Stimulated activated CD4-positive, alpha-beta T cell treated with anti-CD3 and anti-CD28 coated beads, Interleukin-4, amount 100 ng/mL, for 24 hours (primary cell): ENCODE data around the gene PDE4D.

Source experiments
- DNase-seq: peaks from one replicate; pipeline ENCODE4 v3.0.0-alpha.2; 2020

The PDE4D gene

GRCh38 chr5:59348189-59348588 lies 545.3 kb downstream of the PDE4D start:
- no peak for DNase-seq

DNA sequence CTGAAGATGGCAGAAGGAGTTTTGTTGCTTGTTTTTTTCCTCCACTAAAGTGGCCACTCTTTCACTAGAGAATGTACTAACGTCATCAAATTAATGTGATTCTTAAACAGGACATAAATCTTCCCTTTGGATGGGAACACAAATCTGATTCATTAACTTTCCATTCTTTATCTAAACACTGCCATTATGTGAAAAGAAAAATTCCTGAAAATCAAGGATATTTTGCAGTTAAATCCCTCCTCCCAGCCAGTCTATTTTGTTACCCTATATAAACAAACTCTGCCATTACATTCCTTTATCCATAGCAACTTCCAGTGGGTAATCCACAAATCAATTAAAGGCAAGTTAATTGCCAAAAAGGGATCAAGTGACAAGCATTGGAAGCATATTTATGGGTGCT lies 546.5 kb downstream of the PDE4D start:
- no peak for DNase-seq

DNA sequence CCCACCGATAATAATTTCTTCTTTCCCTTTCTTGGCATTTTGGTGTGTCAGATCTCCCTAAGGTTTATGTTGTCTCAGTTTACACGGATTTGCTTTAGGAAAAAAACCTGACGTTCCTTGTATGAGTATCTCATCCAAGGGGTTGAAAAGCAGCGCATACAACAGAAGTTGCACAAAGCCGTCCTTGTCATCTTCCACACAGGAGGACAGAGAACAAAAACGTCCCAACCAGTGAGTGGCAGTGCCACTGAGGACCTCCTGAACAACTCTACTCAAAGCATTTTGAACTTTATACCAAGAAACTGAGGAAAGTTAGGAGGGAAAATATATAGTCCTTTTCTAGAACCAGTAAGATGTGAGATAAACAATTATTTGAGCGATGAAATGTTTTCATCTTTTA lies 547.0 kb downstream of the PDE4D start:
- no peak for DNase-seq

- no peak for DNase-seq
Measured at GRCh38 chr5:59342181-59342580, 551.3 kb downstream of the PDE4D start.

DNA sequence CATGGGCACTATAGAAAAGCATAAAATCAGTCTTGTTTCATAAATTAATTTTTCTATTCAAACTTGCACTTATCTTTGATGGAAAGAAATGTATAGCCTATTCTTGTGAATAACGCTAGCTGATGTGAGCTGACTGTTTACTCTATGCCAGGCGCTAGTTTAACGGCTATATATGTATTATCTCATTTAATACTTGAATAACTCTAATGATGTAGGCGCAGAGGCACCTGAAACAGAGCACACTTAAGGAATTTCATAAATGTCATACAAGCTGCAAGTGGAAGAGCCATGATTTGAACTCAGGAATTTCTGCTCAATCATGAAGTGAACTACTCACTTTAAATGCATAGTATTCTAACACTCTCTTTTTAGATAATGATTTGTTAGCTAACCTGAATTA lies 551.8 kb downstream of the PDE4D start:
- no peak for DNase-seq

DNA sequence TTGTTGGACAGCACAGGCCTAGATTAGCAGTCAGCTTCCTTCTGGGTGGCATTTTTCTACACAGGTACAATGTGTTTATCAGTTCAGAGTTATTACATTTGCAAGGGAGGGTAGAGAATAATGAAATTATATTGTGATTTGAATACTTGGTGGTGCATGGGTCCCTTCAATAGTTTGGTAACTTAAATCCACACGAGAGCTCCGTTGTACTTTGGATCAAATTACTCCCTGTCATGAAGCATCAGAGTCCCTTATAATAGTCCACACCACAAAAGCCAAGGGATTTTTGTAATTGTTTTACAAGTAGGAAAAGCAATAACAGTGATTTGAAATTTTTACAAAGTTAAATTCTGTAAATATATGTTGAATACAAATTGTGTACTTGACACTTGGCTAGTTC lies 552.4 kb downstream of the PDE4D start:
- DNase-seq = no peak

DNA sequence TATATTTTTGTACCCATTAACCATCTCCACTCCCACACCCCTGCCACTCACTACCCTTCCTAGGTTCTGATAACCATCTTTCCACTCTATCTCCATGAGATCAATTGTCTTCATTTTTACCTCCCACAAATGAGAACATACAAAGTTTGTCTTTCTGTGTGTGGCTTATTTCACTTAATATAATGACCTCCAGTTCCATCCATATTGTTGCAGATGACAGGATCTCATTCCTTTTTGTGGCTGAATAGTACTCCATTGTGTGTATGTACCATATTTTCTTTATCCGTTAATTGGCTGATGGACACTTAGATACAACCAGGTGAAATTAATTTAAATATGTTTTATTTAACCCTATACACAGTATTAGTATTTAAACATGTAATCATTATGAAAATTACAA lies 552.9 kb downstream of the PDE4D start:
- DNase-seq = no peak

GRCh38 chr5:59337240-59337639 lies 556.3 kb downstream of the PDE4D start:
- no peak for DNase-seq

DNA sequence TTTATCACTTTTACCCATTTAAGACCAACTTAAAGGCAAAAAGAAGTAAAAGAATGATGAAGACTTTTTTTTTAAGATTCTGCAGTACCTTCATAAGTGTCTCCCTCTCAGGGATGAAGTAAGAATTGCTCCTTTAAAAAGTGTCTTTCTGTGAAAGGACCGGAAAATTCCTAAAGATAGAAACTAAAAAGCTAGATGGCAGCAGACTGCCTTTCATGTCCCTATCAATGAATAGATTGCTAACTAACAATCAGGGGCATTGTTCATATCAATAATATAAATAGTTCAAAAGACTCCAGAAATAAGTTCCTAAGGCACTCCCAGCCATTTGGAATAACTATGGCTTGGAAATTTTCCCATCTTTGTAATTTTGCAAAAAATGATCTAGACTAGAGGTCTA lies 558.0 kb downstream of the PDE4D start:
- no peak for DNase-seq

DNA sequence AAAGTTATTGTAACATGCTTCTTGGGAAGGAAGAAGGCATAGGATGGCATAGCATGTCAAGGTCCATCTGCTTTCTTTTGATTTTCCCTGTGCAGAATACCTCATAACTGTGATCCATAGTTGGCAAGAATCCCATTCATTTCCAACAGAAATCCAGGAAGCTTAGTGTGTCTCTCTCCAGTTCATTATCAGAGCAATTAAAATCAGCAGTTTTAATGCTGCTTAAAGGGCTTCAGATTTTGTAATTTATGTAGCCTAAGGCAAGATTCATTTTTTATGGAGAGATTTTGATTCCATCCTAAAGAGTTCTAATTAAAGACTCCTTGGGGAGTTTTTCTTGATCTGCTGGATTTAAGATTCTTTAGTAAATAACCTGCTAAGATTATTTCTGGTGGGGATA lies 560.1 kb downstream of the PDE4D start:
- no peak for DNase-seq

- DNase-seq = no peak
Measured at GRCh38 chr5:59332236-59332973, 561.1 kb downstream of the PDE4D start.

- DNase-seq = no peak
Measured at GRCh38 chr5:59330680-59331079, 562.8 kb downstream of the PDE4D start.

GRCh38 chr5:59328709-59329296 lies 564.7 kb downstream of the PDE4D start:
- no peak for DNase-seq

DNA sequence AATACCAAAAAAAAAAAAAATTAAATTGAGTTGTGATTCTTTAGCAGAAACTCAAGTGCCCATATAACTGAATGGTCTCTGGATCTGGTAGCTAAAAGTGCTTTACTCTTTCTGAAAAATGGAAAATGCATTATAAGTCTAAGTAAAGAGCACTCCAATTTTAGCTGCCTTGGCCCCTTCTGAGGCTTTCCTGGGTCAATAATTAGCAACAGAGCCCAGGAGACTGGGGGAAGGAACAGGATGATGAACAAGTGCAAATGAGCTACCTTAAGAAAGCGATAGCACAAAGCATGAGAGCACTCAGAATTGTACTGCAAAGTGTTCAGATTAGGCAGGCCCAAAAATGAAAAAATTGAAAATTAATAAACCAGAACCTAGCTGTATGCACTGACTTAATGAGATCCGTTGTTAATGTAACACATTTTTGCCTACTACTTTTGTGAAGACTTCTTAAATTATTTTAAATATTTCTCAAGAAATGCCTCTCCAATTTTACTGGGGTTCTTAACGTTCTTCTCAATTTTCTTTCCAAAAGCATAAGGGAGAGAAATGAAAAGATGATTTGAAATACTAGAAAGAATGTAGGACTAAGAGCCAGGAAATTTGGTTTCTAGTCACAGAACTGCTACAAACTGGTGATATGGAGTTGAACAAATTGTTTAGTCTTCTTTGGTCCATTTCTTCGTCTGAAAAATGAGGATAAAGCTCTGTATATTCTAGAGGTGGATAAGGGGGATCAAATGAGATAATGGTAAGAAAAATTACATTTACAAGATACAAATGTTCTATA lies 566.1 kb downstream of the PDE4D start:
- no peak for DNase-seq

- no peak for DNase-seq
Measured at GRCh38 chr5:59326596-59326995, 566.9 kb downstream of the PDE4D start.

DNA sequence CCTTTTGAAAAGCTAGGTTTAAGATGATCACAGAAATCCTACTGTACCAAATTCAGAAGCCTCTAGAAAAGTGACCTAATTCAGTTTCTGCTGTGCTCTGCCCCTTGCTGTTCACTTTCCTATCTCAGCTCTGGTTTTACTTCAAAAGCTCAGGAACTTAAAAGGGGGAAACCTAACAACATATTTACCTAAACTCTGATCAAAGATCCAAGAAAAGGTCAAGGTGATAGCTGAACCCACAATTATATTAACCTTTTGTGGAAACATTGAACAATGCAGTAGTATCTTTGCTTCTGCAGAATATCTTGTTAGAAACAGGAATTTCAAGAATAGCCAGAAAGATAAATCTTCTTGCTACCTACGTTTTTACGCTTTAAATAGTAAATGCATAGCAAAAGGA lies 568.5 kb downstream of the PDE4D start:
- no peak for DNase-seq

GRCh38 chr5:59322894-59323293 lies 570.6 kb downstream of the PDE4D start:
- DNase-seq = no peak

- no peak for DNase-seq
Measured at GRCh38 chr5:59322058-59322457, 571.5 kb downstream of the PDE4D start.

DNA sequence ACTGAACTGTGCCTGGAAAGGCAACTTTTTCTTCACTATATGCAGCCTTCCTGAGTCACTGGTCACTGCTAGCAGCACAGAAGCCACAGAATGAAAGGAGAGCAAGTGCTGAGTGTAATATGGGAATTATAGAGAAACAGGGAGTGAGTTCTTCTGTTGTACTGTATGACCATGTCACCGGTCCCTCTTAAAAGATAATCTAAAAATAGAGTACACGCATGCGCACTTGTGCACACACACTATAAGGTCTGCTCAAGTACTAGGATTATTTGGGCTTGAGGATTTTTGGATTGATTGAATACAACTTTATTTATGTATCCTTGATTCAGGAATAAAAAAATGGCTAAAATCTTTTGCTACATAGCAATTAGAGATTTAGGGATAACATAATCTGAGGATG lies 571.9 kb downstream of the PDE4D start:
- DNase-seq = no peak

DNA sequence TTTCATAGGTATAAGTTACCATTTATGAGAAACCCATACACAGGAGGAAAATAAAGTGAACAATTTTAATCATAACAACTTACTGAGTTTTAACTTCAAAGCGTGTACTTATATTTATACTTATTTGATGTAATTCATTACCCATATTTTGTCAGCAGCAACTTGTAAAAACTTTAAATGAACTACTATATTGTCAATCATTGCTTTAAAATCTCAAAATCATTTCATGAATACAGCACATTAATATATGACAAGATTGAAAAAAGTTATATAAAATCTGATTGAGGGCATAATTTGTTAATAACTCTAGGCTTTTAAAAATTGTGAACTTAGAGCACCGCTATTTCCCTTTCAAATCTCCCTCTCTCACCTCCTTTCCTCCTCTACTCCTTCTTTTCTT lies 573.1 kb downstream of the PDE4D start:
- no peak for DNase-seq

DNA sequence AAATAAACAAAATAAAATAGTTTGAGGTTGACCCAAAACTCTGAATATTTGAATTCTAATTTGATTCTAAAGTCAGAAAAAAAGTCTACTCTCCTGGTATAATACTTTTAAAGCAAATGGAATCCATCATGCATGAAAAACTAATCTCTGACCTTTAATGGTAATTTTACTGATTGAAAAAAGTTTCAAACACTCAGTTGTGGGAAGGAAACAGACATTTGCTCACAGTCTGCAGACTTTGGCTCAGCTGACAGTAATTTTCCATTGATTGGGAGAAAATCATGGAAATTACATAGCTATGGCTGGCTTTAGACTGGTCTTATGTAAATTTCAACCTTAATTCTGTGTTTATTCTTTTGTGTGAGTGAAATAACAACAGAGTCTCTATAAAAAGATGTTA lies 574.3 kb downstream of the PDE4D start:
- DNase-seq = no peak

DNA sequence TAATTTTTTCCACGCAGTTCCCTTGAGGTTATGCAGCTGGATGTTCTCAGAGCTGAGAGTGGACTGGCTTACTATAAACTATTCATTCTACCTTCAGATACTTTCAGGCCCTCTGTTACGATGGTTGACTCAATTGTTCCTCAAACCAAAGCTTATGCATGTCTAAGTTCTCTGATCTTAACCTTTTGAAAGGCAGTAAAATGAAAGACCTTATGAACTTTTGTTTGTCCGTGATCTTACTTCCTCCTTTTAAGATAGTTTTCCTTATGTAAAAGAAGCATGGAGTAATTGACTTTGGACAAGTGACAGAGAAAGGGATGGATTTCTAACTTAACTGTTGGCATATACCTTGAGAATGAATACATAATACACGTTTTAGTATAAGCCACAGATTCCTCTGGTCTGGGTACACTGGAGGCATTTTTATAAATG lies 575.7 kb downstream of the PDE4D start:
- no peak for DNase-seq

DNA sequence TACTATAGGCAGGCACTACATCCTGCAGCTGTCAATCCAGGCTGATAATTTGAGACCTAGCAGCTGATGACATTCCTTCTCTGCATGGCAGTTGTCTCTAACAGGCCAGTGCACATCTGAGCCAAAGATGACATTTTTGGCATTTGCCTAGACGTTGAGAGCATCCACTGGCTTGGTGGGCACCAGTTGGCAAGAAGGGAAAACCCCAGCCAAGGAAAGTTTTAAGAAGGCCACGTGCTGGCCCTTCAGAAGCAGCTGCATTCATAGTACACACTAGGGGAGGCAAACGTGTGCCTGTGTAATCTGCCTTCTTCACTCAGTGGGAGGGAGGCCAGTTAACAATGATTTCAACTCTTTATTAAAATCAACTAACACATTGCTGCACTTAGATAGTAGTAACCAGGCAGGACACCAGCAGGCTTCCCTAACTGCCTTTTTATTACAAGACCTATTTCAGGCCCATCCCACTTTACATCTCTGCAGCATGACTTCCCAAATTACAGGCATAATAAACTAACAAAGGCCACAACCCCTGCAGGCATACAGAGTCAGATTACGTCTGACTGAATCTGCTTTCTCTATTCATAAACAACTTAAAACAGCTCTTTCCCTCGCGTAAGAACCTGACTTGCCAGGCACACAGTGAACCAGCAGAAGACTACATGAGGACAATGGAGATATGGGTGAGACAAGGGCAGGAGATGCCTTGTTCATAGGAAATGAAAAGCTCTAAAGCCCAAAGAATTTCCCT lies 576.3 kb downstream of the PDE4D start:
- no peak for DNase-seq
